ENCODE results near the gene ABCB1.
"Not testable (repeated sequence)": the region's sequence is repeated elsewhere in the genome, so short reads cannot be mapped to it uniquely, and the experiment has no call there.

The ABCB1 gene

GRCh38 chr7:87574630-87575029, 26.1 kb downstream of the ABCB1 start:
- no peak for DNase-seq

DNA sequence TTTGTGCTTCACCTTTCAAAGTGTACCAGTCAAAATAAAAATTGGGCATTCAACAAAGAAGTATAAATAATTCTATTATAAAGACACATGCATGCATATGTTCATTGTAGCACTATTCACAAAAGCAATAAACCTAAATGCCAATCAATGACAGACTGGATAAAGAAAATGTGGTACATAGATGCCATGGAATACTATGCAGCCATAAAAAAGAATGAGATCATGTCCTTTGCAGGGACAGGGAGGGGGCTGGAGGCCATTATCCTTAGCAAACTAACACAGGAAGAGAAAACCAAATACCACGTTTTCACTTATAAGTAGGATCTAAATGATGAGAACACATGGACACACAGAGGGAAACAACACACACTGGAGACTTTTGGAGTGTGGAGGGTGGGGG, 28.2 kb downstream of the ABCB1 start:
- not testable (repeated sequence) for DNase-seq

- DNase-seq, result no peak
Observed at GRCh38 chr7:87570178-87570577, 30.5 kb downstream of the ABCB1 start.

DNA sequence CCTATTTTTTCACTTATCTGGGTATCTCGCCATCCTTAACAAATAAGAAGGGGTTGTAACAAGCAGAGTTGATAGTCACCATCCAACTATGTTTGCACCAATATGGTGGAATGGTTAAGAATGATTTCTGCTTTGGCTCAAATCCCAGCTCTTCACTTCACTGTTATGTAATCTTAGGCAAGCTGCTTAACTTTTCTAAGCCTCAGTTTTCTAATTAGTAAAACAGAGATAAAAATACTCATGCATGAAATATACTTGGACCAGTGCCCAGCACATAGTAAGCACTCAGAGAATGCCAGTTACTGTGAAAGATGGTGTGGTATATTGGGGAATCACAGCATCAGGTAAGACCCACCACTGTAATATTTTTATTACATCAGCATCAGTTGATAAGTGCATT, 33.6 kb downstream of the ABCB1 start:
- DNase-seq, result no peak

DNA sequence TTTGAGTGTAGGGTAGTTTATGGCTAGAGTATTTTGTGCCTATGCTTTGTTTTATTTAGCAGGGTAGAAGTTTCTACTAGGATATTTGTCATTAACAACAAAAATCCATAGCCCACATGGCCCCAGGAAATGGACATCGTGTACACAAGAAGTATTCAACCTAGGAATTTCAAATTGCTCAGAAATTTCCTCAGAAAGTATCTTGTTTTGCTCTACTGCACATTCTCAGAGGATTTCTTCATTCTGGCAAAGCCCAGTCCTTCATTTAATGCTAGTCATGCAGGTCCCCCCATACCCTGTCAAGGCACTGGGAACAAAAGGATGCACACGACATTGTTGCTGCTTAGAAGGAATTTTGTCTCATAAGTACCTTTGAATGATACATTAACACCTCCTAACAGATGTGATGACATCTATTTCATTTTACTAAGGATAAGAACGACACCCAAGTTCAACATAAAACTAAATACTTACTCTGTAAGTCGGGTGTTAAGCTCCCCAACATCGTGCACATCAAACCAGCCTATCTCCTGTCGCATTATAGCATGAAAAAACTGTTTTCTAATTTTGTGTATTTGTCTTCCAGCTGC, 34.3 kb downstream of the ABCB1 start:
- no peak for DNase-seq

DNA sequence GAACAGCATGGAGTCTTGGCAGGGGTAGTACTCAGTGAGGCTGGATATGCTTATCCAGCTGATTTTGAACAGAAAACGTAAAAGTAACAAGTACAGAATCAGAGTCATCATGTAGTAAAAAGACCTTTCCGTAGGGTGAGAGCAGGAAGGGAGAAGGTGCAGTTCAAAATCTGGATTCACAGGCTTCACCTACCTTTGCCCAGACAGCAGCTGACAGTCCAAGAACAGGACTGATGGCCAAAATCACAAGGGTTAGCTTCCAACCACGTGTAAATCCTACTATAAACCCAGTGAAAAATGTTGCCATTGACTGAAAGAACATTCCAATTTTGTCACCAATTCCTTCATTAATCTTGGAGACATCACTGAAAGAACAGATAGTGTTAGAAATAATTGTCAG, 34.8 kb downstream of the ABCB1 start:
- no peak for DNase-seq

DNA sequence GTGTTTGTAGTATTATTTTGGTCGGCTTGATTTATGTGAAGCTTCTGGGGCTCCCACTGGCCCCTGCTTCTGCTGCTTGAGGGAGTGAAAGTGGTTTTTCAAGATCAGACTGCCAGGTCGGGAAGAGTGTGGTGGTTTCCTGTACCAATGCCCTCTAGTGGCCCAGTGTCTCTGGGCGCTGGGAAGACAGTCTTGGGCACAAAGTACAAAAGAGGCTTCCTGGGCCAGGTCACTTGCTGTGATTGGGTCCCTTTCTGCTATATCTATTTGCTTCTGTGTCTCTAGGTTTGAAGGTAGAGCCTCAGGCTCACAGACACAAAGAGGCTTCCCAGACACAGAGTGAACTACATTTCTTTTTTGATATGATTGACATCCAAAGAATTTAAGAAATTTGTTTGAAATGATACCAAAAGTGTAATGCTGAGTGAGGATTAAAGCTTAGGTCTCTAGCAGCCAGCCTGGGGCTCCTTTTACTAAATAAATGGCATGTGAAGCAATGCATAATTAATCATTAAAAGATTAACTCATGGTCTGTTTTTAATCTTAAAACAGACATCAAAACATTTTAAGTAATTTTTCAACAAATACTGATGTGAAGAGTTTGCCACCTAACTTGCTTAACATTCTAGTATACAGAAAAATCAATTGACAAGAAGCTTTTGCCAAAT, 36.3 kb downstream of the ABCB1 start:
- DNase-seq, result no peak

DNA sequence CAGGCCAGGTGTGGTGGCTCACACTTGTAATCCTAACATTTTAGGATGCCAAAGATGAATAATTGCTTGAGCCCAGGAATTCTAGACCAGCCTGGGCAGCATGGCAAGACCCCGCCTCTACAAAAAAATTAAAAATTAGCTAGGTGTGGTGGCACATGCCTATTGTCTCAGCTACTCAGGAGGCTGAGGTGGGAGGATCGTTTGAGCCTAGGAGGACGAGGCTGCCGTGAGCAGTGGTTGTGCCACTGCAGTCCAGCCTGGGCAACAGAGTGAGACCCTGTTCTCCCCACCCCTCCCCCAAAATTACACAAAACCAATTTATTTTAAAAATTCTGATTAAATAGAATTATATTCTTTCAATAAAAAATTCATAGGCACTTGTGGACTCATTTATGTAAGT, 39.0 kb downstream of the ABCB1 start:
- DNase-seq, result no peak

- no peak for DNase-seq
Observed at GRCh38 chr7:87561102-87561501, 39.6 kb downstream of the ABCB1 start.

- DNase-seq, result no peak
Observed at GRCh38 chr7:87552351-87552900, 48.3 kb downstream of the ABCB1 start.

GRCh38 chr7:87548123-87548919, 52.4 kb downstream of the ABCB1 start:
- no peak for DNase-seq

GRCh38 chr7:87545760-87546159, 54.9 kb downstream of the ABCB1 start:
- no peak for DNase-seq

DNA sequence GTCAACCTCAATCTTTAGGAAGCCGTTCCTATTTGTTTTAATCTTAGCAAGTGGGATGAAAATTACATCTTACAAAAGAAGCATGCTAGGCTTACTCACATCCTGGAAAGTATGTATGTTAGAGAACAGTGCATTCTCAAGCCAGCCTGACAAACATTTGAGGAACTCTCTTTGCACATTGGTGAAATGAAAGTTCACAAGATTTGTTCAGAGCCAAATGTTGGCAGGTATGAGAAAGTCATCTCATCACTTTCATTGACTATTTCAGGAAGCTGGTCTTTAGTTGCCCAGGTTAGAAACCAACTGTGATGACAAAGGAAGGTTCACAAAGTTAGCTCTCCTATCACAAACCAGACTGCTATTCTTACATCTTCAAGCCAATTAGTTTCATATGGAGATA, 57.1 kb downstream of the ABCB1 start:
- DNase-seq, result no peak

- no peak for DNase-seq
Observed at GRCh38 chr7:87541648-87542047, 59.0 kb downstream of the ABCB1 start.

- DNase-seq, result no peak
Observed at GRCh38 chr7:87538052-87538451, 62.6 kb downstream of the ABCB1 start.

GRCh38 chr7:87534072-87534471, 66.6 kb downstream of the ABCB1 start:
- no peak for DNase-seq

- no peak for DNase-seq
Observed at GRCh38 chr7:87530126-87530525, 70.6 kb downstream of the ABCB1 start.

- DNase-seq, result no peak
Observed at GRCh38 chr7:87528730-87529129, 72.0 kb downstream of the ABCB1 start.

DNA sequence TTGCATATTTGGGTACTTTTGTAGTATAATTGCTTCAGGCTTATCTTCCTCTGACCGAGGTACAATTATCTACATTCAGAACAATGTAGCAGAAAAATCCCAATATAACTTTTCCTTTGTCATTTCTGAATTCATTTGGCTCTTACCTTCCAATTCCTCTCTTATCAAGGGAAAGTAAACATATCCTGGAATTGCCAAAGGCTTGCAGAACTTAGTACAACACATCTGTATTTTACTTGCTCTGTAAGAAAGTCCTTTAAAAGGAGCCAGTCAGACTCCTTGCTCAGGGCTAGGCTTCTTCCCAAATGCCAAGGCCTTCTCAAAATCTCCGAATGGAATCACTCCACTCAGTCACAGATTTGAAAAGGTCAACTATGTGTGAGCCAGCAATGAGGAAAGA, 81.9 kb downstream of the ABCB1 start:
- no peak for DNase-seq

DNA sequence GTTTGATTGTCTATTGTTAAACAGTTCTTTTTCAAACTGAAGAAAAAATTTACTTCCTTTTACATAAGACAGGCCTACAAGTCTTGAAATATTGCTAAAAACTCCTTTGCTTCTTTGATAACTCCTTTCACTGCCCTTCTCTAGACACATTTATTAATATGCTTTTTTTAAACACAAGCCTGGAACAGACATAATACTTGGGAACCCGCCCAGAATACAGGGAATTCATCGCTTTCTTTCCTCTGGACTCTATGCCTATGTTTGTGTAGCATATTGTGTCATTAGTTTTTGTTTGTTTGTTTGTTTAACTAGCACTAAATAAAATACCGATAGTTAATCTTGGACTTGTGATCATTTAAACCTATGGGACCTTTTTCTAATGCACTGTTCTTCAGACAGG, 82.8 kb downstream of the ABCB1 start:
- no peak for DNase-seq

- no peak for DNase-seq
Observed at GRCh38 chr7:87517136-87517815, 83.4 kb downstream of the ABCB1 start.

- no peak for DNase-seq
Observed at GRCh38 chr7:87513735-87514335, 86.8 kb downstream of the ABCB1 start.

GRCh38 chr7:87512906-87513305, 87.8 kb downstream of the ABCB1 start:
- DNase-seq, result no peak

Data from NCI-H1694 (cell line).